OCI-LY3 (cell line): ENCODE results near the gene ADGRG1.

ENCODE experiments used
- H2AFZ ChIP-seq: fragments of 200-600, 300-600 bp; shearing (Covaris generic); 2 replicates; pipeline ENCODE4 v1.6.0; 2014; ENCODE audit warnings: antibody characterized with exemption, low read depth, low read length
- H3K27ac ChIP-seq: fragments of 200-600, 300-600 bp; sonication (generic); 2 replicates; pipeline ENCODE4 v1.5.1; 2014; ENCODE audit warnings: mild to moderate bottlenecking, low read length, moderate library complexity, mixed read lengths
- H3K27me3 ChIP-seq: fragments of 200-600, 300-600 bp; sonication (generic); 2 replicates; pipeline ENCODE4 v1.6.1; 2014; ENCODE audit warnings: low read depth, low read length, mixed read lengths
- H3K36me3 ChIP-seq: fragments of 200-600, 300-600 bp; sonication (generic); replicated peaks from 2 replicates; pipeline ENCODE3; 2014; ENCODE audit warnings: low read depth, low read length, mixed read lengths
- H3K4me1 ChIP-seq: fragments of 300-600, 200-600 bp; sonication (generic); 2 replicates; pipeline ENCODE4 v1.6.1; 2014; ENCODE audit warnings: low read length, mixed read lengths
- H3K4me2 ChIP-seq: fragments of 200-600, 300-600 bp; sonication (generic); 2 replicates; pipeline ENCODE4 v1.6.1; 2014; ENCODE audit warnings: low read length, mixed read lengths
- H3K4me3 ChIP-seq: fragments of 300-600, 200-600 bp; sonication (generic); 2 replicates; pipeline ENCODE4 v1.5.1; 2014; ENCODE audit warnings: antibody characterized with exemption, mild to moderate bottlenecking, low read length, moderate library complexity
- H3K79me2 ChIP-seq: fragments of 300-600, 200-600 bp; shearing (Covaris generic); 2 replicates; pipeline ENCODE4 v1.6.1; 2014; ENCODE audit warnings: mild to moderate bottlenecking, low read length, mixed read lengths
- H3K9ac ChIP-seq: fragments of 300-600, 200-600 bp; shearing (Covaris generic); 2 replicates; pipeline ENCODE4 v1.6.0; 2014; ENCODE audit warnings: mild to moderate bottlenecking, low read length, moderate library complexity
- H3K9me3 ChIP-seq: fragments of 200-600, 300-600 bp; shearing (Covaris generic); 2 replicates; pipeline ENCODE4 v1.6.1; 2014; ENCODE audit warnings: low read length, mixed read lengths; ENCODE audit not compliant: insufficient read depth
- H4K20me1 ChIP-seq: fragments of 200-600, 300-600 bp; sonication (generic); 2 replicates; pipeline ENCODE4 v1.6.1; 2016; ENCODE audit warnings: low read length, mixed read lengths; ENCODE audit not compliant: insufficient read depth
- EZH2phosphoT487 ChIP-seq: fragments of 200-600 bp; shearing (Covaris generic); IDR thresholded peaks from 2 replicates; pipeline ENCODE4 v1.6.1; 2018; ENCODE audit warnings: antibody characterized with exemption, mixed run types, low read depth
- TF ChIP-seq, protein P1 (sequence below): fragments of 200-600, 300-600 bp; sonication (generic); IDR thresholded peaks from 2 replicates; pipeline ENCODE4 v1.5.1; 2014; ENCODE audit warnings: antibody characterized with exemption, low read length, low read depth

Gene ADGRG1

DNA sequence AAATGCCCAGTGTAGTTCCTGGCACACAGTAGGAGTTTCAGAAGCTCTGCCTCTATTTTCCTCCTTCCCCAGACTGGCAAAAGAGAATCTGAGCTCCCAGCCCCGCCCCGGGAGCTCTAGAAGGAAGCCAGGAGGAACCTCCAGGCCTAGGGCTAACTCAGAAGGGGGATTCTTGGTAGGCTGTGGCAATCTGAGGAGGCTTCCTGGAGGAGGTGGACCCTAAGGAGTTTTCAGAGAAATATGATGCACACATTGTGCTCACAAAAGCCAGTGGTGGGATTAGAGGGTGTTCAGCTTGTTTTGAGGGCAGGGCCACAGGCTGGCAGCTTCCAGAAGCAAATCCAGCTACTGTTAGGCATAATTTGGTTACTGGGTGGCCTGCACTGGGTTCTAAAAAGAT, 10.0 kb downstream of the ADGRG1 start:
- Histone ChIP-seq H3K27me3 (peaks cover 87% of the 10 kb centered on the region), H3K27ac (no peak overlapping the region), H3K4me2 (no peak overlapping the region), H2AFZ (no peak overlapping the region), H3K4me3 (no peak overlapping the region), H4K20me1 (peaks cover 17% of the 10 kb centered on the region; the same call in 1 of the 2 replicates), H3K9me3 (no peaks in the 10 kb centered on the region), H3K79me2 (no peaks in the 10 kb centered on the region), H3K9ac (no peak overlapping the region), H3K4me1 (no peaks in the 10 kb centered on the region), H3K36me3 (no peaks in the 10 kb centered on the region)
- TF ChIP-seq, protein P1, sequence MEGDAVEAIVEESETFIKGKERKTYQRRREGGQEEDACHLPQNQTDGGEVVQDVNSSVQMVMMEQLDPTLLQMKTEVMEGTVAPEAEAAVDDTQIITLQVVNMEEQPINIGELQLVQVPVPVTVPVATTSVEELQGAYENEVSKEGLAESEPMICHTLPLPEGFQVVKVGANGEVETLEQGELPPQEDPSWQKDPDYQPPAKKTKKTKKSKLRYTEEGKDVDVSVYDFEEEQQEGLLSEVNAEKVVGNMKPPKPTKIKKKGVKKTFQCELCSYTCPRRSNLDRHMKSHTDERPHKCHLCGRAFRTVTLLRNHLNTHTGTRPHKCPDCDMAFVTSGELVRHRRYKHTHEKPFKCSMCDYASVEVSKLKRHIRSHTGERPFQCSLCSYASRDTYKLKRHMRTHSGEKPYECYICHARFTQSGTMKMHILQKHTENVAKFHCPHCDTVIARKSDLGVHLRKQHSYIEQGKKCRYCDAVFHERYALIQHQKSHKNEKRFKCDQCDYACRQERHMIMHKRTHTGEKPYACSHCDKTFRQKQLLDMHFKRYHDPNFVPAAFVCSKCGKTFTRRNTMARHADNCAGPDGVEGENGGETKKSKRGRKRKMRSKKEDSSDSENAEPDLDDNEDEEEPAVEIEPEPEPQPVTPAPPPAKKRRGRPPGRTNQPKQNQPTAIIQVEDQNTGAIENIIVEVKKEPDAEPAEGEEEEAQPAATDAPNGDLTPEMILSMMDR, result no peak
- no peak for TF ChIP-seq EZH2phosphoT487

DNA sequence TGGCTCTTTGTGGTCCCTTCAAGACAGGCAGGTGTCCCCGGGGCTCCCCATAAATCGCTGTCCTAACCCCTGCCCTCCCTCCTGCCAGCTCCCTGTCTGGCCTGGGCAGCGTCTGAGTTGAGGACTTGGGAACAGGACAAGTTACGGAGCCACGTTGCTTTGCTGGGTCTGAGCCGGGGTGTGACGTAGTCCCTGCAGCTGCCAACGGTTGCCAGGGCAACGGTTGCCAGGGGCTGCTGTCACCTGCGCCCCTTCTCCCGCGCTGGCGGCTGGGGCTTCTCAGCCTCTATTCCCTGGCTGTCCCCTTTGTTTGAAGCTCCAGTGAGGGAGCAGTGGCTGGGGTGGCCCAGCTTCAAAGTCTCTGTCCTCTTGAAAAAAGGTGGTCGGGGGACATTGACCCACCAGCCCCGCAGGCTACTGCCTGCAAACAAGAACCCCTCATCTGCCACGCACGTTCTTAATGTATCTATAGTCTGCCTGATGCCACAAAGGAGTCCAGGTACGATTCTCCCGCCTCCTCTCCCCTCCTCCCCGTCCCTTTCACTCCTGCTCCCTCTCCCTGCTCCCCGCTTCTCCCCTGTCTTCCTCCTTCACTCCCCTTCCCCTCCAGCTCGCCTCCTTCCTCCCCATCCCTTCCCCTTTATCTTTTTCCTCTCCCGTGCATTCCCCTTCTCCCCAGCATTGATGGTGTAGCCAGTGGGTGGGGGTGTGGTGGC, 10.9 kb downstream of the ADGRG1 start:
- Histone ChIP-seq H3K4me2 (no peak overlapping the region), H3K27ac (no peak overlapping the region), H2AFZ (no peak overlapping the region), H3K79me2 (no peaks in the 10 kb centered on the region), H3K4me3 (no peak overlapping the region), H3K27me3 (peaks cover 80% of the 10 kb centered on the region), H3K9me3 (no peaks in the 10 kb centered on the region), H3K9ac (no peak overlapping the region), H3K36me3 (no peaks in the 10 kb centered on the region), H3K4me1 (no peaks in the 10 kb centered on the region), H4K20me1 (peaks cover 18% of the 10 kb centered on the region)
- TF ChIP-seq EZH2phosphoT487, result no peak
- TF ChIP-seq, protein P1, result no peak

DNA sequence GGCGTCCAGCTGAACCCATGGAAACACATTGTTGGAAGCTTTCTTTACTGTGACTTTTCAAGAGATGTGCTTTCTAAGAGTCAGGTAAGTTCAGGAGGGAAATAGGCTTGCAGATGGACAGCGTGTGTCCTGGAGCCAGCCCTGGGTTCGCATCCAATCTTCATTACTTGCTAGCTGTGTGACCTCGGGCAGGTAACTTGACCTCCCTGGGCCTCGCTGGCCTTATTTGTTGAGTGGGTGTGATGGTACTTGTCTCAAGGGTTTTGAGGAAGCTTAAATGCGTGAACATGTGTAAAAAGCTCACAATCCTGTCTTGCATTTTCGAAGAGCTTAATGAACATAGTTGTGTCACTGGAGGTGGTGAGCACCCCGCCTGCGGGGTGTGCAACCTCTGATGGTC, 11.8 kb downstream of the ADGRG1 start:
- H3K27me3 ChIP-seq, result peaks cover 72% of the 10 kb centered on the region
- no peak overlapping the region for H3K4me3 ChIP-seq
- H3K4me1 ChIP-seq, result no peaks in the 10 kb centered on the region
- TF ChIP-seq EZH2phosphoT487, result no peak
- TF ChIP-seq, protein P1, result no peak
- no peaks in the 10 kb centered on the region for H3K9me3 ChIP-seq
- no peaks in the 10 kb centered on the region for H3K36me3 ChIP-seq
- no peak overlapping the region for H3K27ac ChIP-seq
- no peaks in the 10 kb centered on the region for H3K79me2 ChIP-seq
- H4K20me1 ChIP-seq, result peaks cover 18% of the 10 kb centered on the region
- H2AFZ ChIP-seq, result no peak overlapping the region
- H3K4me2 ChIP-seq, result no peak overlapping the region
- no peak overlapping the region for H3K9ac ChIP-seq

DNA sequence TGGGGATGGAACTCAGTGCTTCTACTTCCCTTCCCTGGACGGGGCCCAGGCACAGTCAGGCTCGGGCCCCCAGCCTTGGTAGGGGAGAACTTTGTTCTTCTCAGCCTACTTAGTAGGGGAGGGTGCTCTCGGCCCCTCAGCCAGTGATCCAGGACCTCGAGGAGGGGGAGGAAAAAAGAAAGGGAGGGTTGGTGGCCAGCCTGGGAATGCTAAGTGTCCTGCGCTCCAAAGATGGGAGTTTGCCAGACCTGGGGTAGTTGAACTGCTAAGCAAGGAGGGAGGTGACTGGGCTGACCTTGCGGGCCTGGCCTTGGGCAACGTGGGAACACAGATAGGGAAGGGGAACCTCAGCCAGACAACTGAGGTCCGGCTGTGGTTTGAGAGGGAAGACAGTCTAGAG, 12.2 kb downstream of the ADGRG1 start:
- Histone ChIP-seq H3K27ac (no peak overlapping the region), H3K9ac (no peak overlapping the region), H3K36me3 (no peaks in the 10 kb centered on the region), H3K4me2 (no peak overlapping the region), H2AFZ (no peak overlapping the region), H3K79me2 (no peaks in the 10 kb centered on the region), H3K4me1 (no peaks in the 10 kb centered on the region), H4K20me1 (peaks cover 18% of the 10 kb centered on the region), H3K4me3 (no peak overlapping the region), H3K9me3 (no peaks in the 10 kb centered on the region), H3K27me3 (peaks cover 69% of the 10 kb centered on the region)
- no peak for TF ChIP-seq EZH2phosphoT487
- TF ChIP-seq, protein P1, result no peak
